ENCODE measurements around the gene AMZ1.
"Not testable (repeated sequence)": the region's sequence is repeated elsewhere in the genome, so short reads cannot be mapped to it uniquely, and the experiment has no call there.

Gene AMZ1

DNA sequence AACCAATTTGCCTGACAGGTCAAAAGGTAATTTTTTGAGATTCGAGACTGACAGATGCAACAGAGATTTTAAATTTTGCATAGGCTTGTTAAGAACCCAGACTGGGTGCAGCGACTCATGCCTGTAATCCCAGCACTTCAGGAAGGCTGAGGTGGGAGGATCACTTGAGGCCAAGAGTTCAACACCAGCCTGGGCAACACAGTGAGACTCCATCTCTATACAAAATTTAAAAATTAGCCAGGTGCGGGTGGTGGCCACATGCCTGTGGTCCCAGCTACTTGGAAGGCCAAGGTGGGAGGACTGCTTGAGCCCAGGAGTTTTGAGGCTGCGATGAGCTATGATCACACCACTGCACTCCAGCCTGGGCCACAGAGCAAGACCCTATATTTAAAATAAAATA, 34.6 kb downstream of the AMZ1 start:
- peak in 1 of 10 donors; percentile 30 for DNase-seq
- intact Hi-C loops (cut with DNase I): no loop called here

DNA sequence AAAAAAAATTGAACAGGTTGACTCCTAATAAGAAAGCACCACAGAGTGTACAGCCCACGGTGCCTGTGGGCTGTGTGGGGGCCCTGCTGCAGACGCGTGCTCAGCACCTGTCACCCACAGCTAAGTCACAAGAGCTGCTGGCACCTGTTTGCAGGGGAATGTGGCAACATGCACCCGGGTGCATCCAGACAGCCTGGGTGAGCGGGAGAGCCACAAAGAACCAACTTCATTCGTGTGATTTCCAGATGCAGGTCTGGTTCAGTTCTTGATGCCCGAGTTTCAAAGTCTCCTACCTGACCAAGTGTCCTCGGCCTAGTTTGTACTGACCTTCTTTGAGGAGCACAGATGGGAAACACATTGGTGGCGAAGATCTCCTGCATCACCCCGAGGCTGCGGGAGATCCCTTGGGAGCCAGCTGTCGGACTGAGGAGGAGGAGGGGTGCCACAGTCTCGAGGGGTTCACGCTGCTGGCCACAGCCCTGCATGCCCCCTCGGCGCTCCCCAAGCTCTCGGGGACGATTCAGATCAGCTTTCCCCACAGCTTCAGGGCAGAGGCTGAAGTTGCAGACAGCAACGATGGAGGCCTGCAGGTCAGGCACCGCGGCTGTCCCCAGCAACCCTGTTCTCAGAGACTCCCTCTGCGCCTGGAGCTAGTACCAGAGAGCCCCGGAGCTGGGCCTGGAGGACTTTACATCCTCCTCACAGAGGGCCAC, 35.3 kb downstream of the AMZ1 start:
- intact Hi-C loops (cut with DNase I): no loop called here
- DNase-seq: peak in 4 of 10 donors; percentile 14 to 64 (median 54)

DNA sequence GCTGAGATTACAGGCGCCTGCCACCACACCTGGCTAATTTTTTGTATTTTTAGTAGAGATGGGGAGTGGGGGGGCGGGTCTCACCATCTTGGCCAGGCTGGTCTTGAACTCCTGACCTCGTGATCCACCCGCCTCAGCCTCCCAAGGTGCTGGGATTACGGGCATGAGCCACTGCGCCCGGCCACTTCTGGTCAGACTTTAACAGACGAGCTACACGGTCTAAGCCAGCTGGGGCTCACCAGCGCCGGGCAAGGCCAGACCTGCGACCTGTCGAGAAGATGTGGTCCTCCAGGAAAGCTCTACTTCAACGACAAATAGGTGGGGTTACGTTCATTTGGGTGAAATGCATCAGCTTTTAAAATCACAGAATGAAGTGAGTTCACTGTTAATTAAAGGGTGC, 36.0 kb downstream of the AMZ1 start:
- DNase-seq: peak in 4 of 10 donors; percentile 26 to 76 (median 53)
- intact Hi-C loops (cut with DNase I): not testable (repeated sequence)

DNA sequence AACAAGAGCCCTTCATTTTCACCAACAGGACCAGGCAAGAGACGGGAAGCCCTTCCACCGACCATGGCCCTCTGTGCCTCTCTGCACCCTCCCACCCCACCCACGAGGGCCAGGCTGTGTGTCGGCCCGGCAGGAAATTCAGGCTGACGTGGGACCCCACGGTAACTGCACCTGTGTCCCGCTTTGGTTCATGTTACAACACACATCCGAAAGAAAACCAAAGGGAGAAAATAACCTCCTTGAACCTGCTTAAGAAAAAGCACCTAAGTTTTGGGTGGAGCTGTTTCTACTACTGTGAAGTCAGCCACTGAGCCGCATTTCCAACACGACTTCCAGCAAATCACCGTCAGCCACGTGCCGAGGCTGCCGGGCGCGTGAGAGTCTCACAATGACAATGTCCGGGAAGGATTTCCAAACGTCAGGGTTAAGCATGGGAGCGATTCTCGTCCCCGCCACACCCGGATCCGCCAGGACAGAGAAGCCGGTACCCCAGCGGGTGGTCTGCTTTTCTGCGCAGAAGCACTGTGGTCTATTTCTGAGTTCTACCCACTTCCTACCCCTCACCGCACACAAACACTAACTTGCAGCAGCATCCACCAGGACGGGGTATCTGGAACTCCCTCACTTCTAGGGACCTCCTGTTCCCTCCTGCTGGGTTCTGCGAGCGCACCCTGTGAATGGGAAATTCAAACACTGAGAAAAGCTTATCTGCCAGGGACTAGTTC, 36.6 kb downstream of the AMZ1 start:
- intact Hi-C loops (cut with DNase I): no loop called here
- DNase-seq: peak in 4 of 10 donors; percentile 5 to 67 (median 29)

DNA sequence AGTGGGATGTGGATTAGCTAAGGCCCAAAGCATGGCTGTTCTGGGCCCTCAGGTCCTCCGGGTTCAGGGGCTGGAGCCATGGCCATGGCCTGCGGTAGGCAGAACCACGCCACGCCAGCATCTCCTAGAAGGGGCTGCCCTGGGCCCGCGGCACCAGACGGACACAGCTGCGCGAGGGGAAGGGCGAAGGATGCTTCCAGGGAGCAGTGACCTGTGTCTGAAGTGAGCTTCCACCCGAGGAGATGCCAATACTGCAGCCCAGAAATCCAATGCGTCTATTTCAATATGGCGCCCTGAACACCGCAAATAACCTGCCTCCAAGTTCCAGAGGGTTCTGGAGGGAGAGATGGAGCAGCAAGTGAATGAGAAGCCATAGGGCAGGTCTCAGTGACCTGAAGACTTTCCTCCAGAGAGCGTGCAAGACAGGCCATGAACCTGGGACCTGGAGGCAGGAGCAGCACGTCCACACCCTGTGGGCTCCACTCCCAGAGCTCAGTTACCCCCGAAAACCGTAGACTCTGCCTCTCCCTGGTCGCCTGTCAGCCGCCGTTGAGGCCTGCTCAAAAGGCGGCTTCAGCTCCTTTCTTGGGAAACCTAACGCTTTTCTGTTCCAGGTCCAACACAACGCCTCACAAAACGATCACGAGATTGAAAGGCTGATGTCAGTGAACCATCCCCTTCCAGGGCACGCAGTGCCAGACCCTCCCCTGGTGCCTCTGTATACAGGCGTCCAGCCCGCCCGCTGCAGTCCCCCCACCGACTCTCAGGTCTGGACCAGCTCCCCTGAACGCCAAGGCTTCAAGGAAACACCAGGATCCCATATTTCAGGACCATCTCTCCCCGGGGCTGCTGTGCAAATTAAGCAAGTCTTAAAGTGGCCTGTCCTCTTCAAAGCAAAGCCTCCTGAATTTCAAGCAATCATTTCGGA, 37.4 kb downstream of the AMZ1 start:
- intact Hi-C loops (cut with DNase I): no loop called here
- peak in 6 of 10 donors; percentile 2 to 67 (median 30) for DNase-seq

DNA sequence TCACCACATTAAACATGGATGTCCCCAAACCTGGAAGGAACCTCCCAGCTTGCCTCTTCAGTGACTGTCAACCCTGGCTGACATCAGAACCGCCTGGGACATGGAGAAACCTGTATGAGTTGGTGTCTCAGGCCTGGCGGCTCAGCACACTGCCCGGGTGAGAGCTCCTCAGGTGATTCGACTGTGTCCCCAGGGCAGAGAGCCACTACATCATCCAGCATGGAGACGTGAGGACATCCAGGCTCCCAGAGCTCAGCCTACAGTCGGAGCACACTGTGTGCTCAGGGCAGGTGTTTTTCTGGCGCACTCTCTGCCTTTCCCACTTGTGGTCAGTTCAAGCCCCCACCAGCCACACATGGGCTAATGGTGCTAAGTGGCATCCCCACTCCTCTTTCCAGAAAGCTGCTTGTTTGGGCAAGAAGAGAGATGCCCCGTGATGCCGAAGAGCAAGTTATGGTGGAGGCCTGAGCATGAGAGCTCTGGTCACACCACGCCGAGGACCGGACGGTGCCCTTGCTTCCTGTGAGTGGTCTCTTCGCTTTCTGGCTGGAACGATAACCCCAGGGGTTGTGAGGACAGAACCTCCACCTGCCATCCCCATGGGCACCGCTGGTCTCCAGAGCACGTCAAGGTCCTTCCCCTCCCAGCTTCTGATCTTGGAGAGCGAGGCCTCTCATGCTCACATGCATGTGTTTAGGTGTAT, 38.5 kb downstream of the AMZ1 start:
- intact Hi-C loops (cut with DNase I): no loop called here
- peak in 5 of 10 donors; percentile 5 to 56 (median 38) for DNase-seq

DNA sequence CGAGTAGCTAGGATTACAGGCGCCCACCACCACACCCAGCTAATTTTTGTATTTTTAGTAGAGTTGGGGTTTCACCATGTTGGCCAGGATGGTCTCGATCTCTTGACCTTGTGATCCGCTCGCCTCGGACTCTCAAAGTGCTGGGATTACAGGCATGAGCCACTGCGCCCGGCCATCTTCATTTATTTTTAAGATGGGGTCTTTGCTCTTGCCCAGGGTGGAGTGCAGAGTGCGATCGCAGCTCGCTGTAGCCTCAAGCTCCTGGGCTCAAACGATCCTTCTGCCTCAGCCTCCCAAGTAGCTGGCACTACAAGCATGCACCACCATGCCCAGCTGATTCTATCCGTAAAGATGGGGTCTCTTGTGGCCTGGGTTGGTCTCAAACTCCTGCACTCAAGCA, 39.2 kb downstream of the AMZ1 start:
- peak in 4 of 10 donors; percentile 2 to 52 (median 14) for DNase-seq
- intact Hi-C loops (cut with DNase I): not testable (repeated sequence)

DNA sequence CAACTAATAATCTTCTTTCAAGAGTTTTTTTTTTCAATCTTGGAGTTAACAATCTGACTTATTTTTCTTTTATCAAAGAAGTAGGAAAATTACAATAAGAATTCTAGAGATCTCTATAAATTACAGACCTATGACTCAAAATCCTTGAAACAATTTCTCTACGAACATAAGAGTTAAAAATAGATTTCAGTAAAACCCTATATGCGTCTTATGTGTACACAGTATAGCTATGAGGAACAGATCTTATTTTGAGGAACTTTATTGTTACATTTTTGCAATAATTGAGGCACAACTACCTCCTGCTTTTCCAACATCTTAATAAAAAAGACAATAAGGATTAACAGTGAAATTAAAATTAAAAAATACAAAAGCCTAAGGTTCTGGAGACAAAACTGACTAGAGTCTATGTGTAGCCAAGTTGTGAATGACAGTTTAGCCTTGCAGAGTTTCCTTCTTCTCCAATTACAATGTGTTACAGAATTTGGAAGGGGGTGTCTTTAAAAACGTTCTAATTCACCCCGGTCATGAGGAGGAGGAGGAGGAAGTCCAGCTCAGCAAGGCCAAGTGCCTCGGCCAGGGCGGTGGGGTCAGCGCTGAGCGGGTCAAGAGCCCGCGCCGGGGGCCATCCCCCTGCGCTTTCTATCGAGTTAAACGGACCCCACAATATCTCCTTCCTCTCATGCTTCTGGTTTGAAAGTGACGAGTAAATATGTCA, 40.5 kb downstream of the AMZ1 start:
- DNase-seq: peak in 3 of 10 donors; percentile 8 to 72 (median 9)
- intact Hi-C loops (cut with DNase I): no loop called here

DNA sequence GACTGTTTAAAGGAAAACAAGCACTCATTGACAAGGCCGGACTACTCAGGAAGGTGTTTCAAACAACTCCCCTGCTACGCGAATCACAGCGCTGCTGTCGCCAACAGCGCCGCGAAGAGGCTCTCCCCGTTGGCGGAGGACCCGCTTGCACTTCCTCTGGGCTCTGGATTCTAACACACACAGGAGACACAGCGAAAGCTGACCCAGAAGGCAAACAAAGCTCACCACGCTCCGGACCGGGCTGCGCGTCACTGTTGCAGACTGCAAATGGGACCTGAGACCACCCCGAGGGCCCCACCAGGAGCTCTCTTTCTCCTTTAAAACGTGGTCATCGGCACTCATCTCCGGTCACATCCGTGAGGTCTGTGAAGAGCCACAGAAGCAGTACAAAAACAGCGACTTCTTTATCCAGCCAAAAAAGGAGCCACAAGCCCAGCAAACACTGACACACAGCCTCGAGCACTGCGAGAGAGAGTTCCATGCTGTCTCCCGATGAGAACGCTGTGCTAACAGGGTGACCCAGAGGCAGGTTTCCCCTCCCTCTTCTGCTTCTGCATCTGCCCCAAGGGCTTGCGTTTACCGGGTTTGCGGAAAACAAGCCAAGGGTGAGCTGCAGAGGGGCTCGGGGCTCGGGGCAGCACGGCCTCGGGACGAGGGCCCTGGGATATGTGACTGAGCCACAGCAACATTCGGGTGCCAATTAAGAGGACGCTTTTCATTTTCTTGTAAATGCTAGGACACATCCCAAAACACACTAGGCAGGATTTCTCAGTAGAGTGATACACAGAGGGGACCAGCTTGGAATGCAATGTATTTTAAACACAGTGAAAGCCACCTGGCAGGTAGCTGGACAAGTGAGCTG, 41.3 kb downstream of the AMZ1 start:
- intact Hi-C loops (cut with DNase I): no loop called here
- DNase-seq: peak in 5 of 10 donors; percentile 12 to 87 (median 74)

DNA sequence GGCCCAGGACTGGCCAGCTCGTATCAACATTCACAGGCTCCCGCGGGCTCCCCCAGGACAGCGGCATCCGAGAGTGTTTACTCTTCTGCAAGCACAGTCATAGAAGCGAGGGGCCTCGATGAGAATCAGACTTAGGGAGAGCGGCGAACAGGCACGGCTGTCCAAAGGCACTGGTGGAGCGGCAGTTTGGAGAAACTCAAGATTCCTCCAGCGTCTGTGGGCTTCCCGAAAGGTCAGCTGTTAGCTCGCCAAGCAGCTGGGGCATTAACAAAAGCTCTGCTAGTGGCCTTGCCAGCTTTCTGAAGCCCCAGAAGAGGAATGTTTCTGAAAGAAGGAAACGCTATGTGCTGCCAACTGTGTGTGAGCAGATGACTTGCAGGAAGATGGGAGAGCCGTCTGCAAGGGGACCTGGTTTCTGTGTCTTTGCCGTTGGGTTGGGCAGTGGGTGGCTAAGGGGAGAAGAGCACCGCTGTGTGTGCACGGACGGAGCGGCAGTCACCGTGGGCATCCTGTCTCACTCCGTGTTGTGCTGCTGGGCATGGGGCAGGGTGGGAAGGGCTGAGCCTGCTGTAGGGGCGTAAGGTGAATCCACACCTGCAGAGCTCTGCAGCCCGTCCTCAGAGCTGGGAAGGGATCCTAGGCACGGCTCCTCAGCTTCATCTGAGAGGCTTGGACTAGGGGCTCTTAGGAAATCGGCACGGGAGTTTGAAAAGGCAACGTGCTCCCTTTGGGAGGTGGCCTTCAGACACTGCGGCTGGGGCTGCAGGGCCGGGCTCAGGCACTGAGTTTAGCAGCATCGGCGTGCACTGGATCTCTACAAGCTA, 42.1 kb downstream of the AMZ1 start:
- intact Hi-C loops (cut with DNase I): no loop called here
- peak; percentile 51 to 91 (median 67) for DNase-seq

DNA sequence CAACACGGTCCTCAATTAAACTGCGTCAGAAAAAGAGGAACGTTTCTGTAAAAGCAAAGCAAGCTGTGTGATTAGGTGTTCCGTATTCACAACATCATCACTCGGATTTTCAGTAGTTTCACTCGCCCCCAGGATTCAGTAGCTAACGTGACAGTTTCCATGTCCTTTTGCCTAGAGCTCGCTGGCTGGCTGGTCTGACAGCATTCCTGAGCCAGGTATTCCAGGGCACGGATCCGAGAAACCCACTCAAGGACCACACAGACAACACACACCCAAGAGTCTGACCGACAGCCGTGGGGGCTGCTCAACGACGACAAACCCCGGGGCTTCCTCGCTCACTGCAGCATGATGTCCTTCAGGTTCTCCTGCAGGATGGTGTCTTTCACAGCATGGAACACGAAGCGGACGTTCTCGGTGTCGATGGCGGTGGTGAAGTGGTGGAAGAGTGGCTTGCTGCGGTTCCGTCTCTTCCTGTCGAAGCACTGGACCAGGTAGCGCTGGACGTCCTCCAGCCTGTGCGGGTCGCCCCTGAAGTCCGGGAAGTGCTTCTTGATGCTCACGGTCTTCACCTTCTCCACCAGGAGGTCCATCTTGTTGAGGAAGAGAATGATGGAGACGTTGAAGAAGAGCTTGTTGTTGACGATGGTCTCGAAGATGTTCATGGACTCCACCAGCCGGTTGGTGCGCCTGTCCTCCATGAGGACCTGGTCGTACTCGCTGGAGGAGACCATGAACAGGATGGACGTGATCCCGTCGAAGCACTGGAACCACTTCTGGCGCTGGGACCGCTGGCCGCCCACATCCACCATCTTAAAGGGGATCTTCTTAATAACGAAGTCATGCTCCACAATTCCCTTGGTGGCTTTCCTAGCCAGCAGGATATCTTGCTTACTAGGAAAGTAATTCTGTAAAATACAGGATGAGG, 43.1 kb downstream of the AMZ1 start:
- peak in 5 of 10 donors; percentile 4 to 84 (median 19) for DNase-seq
- intact Hi-C loops (cut with DNase I): no loop called here

DNA sequence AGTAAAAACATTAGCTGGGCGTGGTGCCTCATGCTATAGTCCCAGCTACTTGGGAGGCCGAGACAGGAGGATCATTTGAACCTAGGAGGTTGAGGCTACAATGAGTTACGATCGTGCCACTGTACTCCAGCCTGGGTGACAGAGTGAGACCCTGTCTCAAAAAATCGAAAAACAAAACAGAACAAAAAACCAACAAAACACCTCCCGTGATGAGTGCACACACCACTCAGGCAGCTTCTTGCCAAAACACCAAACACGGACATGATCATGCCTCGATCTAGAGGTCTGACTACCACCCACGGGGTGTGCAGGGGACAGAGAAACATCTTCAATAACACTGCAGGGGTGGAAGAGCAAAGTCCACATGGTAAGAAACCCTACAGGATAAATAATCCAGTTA, 44.4 kb downstream of the AMZ1 start:
- DNase-seq: no peak
- intact Hi-C loops (cut with DNase I): no loop called here

DNA sequence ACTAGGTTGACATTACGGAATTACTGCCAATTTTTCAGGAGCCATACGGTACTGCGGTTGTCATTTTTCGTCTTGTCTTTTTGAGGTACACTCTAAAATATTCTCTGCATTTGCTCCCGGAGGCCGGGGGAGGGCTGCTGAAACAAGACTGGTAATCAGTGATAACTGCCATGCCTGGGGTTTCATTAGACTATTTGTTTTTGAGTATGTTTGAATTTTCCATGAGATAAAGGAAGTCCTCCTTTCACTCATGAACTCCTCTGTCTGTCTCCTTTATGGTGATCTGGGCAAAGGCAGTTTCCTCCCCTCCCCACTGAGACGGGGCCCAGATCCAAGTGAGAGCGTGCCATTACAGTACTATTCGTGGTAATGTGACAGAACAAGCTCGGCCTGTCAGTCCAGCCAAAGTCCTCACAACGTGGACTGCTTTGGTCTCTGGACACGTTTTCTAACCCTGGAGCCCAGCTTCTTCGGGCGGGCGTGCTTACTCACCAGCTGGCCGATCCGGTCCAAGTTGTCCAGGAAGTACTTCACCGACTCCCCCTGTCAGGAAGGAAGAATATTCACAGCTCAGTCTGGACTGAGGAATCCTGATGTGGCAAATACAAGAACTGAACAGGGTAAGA, 45.1 kb downstream of the AMZ1 start:
- peak in 6 of 10 donors; percentile 9 to 84 (median 46) for DNase-seq
- intact Hi-C loops (cut with DNase I): no loop called here

DNA sequence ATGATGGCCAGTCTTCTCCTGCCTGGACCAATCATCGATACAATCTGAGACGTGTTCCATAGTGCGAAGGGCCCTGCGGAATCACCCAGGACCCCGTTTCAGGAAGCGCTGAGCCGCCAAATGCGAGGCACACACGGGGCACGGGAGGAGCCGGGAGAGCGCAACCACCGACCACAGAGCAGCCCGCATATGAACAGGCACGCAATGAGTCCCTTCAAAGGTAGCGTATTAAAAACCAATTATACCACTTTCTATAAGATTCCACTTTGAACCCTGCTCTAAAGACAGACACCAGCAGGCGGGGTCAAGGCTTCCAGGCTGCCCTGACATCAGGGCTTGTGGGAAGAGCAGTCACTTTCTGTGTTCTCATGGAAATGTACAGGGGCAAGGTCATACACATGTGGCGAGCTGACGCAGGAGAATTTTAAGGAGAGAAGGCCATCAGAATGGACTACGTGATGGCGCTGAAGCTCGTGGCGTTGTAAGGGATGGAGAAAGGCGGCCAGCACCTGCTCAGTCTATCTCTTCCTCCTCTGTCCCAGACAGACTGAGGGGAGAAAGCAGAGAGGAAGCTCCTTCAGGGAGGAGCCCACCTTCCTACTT, 46.2 kb downstream of the AMZ1 start:
- DNase-seq: peak in 3 of 10 donors; percentile 2 to 64 (median 4)
- intact Hi-C loops (cut with DNase I): no loop called here

DNA sequence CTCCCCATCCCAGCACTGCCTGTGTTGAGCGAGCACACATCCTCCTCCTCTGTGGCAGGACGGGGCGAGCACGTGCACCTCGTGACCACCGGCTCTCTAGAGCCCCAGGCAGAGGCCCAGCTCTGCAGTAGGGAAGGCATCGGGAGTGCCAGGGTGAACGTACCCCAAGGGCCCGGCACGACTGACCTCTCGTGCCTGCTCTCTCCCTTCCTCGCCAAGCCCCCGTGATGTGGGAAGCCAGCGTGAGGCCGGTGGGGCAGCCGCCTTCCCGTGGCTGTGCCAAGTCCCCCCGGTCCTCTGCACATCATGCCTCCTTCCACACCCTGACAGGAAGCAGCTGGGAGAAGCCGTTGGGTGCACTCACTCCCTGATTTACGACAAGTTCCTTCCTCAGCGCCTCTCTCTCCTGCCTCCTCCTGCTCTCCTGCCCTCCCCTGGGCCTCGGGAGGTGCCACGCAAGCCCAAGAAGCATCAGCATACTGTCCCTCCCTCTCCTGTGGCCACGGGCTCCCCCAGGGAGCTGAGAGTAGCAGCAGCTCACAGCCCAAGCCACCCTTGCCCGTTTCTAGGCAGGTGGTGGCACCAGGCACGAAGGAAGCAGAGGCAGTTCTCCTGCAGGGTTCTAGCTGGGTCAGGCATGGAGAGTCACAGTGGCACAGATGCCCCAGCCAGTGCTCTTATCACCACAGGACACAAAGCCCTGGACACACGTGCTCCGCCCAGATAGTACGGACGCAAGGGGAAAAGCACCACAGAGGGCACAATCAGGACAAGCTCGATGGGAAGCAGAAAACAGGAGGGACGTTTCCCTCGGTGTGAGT, 47.0 kb downstream of the AMZ1 start:
- intact Hi-C loops (cut with DNase I): no loop called here
- peak in 2 of 10 donors; percentile 14 to 74 for DNase-seq

Data from posterior cingulate gyrus (tissue), 11 donors.